Left renal pelvis (tissue), 4 donors: Measurements from ENCODE around the gene TMEM164. TPM values are rescaled to one million over a fixed set of nuclear protein-coding genes. Genes with fewer than 3 reads are reported as not detected.
"Not testable (repeated sequence)": the region's sequence is repeated elsewhere in the genome, so short reads cannot be mapped to it uniquely, and the experiment has no call there.

Experiments used
- DNase-seq, 4 donors: peaks; one replicate each; pipeline ENCODE4 v3.0.0-alpha.2; 2013; ENCODE audit warnings: low read depth in 4 of 4, low spot score in 3 of 4
- polyA plus RNA-seq, 4 donors: library from polyadenylated mRNA; unstranded; fragments of 120-200 nt; gene quantifications; one replicate each; pipeline ENCODE4 v1.2.1, GENCODE V29; 2013; ENCODE audit not compliant: insufficient read length in 4 of 4

TMEM164 gene
- polyA plus RNA-seq, 4 donors, result 12.4 to 41.4 (median 37.9) TPM

DNA sequence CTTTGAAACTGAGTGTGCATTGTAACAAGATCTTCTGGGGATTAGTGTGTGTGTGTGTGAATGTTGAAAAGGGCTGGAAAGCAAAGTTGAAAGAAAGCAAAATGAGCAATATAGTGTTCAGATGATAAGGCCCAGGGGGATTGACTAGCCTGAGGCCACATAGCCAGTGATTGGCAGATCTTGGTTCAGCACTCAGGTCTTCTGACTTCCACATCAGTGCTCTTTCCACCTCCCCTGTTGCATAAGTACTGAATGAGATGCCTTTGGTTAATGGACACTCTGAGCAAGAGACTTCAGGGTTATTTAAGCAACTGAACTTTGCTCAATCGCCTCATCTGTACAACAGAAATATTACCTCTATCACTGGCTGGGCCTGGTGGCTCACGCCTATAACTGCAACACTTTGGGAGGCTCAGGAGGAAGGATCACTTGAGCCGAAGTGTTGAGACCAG is 120.4 kb downstream of the TMEM164 start:
- no peak for DNase-seq

DNA sequence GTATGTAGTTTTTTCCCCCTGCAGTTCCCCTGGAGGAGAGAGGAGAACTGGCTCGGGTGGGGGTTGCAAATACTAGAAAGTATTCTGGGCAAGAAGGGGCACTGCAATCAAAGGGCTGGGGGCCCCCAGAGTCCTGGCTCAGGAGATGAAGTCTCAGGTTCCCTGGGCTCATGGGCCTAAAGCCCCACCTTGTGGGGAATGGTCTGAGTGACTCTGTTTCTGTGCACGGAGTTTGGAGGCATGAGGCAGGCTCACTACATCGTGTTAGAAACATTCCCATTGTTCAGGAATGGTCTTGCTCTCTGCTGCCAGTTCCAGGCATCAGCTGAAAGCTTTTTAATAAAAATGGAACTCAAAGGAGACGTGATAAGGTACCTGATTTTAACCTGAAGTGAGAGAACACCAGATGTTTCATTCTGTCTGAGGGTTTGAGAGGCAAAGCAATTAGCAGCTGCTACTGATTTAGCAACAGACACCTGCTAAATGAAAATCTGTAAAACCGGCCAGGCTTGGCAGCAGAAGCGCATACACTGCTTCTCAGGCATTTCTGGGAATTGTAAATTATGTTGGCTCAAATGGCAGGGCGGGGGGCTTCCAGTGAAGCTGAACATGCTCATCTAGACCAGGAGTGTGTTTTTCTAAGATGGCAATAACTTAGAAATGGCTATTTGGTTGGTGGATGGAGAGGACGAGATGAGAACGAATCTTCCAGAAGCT is 122.7 kb downstream of the TMEM164 start:
- no peak for DNase-seq

DNA sequence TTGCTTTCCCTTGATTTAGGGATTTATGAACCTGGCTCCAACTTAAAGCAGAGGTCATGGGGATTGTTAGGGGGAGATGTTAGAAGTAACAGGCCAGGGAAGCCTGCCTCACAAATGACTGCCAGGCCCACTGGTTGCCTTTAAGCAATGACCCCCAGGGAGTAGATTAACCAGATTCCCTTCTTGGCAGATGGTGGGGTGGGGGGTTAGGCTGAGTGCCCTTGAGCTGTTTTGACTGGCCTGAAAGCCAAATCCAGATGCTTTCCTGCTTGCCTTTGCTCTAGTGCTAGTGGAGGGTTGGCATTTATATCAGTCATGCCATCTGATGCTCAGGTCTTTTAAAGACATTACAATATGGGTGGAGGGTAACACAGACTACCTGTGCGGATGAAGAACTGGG is 128.1 kb downstream of the TMEM164 start:
- DNase-seq, result no peak

DNA sequence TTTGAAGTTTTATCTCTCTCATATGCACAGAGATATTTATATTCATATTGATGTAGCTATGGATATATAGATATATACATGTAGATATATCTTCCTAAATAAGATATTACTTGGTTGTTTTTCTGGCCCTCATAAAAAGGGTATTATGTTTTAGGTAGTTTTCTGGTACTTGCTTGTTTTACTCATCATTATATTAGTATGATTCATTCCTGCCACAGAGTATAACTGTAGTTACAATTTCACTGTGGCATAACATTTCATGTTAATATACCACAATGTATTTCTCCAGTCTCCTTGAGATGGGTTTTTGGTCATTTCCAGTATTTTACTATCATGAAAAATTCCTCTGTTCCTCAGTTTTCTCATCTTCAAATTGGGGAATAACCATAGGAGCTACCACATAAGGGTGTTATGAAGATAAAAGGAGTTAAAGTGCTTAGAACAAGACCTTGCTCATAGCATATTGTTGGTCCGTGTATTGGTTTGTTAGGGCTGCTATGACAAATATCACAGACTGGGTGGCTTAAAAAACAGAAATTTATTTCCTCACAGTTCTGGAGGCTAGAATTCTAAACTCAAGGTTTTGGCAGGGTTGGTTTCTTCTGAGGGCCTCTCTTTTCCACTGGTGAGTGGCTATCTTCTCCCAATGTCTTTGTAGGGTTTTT is 129.7 kb downstream of the TMEM164 start:
- no peak for DNase-seq

DNA sequence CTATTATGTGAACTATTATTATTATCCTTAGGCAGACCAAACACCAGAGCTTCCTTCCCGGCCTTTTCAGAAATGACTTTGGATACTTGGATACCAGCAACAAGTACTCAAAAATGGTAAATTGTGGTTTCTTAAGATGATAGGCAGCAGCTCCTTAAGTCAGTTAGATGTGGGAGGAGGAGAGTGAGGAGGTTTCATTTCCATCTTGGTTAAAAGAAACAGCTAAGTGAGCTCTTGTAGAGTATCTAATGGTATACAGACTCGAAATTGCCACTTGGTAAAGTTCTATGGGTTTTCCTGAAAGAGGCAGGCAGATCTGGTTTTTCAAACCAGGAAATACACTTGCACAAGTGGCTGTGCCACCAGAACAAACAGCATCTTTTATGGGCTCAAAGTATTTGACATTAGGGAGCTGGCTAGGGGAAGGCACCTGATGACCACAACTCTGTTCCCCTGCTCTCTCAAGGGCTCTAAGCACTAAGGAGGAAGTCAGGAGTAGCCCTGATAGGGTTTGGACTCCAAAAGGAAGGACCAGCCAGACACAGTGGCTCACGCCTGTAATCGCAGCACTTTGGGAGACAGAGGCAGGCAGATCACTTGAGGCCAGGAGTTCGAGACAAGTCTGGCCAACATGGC is 130.9 kb downstream of the TMEM164 start:
- DNase-seq, result no peak

DNA sequence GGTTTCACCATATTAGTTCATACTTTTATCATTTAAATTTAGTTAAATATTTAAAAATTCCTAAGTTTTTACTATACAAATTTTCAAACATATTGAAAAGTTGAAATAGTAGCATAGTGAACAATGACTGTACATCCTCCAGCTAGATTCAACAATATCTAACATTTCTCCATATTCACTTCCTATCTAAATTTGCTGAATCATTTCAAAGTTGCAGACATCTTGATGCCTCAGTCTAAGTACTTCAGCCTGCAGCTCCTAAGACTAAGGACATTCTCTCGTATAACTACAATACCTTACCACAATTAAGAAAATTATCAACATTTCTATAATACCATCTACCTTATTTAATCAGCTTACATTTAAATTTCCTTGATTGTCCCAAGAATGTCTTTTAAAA is 132.7 kb downstream of the TMEM164 start:
- DNase-seq, result no peak

DNA sequence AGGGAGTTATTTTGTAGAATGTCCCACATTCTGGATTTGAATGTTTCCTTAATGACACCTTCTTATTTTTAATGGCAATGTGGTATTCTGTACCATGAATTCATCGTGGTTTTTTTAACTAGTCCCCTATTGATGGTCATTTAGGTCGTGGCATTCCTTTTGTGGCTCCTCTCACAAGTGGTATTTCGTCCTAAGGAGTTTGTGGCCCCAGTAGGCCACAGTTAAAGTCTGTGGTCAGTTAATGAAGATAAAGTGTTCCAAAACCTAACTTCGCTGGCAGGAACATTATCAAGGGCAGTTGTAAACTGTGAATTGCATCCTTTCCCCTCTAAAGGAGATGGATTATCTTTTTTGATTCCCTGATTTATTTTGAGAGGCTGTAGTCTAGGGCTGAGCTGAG is 133.2 kb downstream of the TMEM164 start:
- no peak for DNase-seq

DNA sequence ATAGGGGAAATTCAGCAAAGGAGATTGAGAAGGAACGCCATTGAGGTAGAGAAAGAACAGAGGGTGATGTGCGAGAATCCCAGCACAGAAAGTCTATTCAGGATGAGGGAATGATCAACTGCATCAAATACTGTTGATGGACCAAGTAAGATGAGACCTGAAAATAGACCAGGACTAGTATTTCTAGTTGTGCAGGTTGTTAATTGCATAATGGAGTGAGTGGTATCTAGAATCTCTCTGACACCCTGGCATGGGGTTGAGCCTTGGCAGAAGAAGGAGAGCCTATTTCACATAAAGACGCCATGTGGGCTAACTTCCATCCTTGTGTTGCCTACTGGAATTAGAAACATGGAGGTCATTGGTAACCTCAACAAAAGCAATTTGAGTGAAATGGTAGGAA is 135.6 kb downstream of the TMEM164 start:
- DNase-seq, result no peak

DNA sequence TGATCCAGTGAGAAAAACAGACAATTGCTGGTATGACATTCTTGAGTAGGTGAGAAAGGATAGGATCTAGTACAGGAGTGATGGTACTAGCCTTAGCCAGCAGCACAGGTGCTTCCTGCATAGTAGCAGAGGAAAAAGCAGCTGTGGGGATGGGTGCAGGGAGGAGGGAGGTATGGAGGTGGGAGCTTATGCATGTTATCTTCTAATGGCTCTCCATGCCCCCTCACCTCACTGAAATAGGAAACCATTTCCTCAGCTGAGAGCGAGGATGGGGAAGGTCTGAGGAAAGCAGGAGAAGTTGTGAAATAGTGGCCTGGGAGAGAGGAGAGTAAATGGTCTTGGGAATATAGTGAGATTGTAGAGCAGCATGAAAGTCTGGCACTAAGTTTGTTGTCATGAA is 136.3 kb downstream of the TMEM164 start:
- no peak for DNase-seq

DNA sequence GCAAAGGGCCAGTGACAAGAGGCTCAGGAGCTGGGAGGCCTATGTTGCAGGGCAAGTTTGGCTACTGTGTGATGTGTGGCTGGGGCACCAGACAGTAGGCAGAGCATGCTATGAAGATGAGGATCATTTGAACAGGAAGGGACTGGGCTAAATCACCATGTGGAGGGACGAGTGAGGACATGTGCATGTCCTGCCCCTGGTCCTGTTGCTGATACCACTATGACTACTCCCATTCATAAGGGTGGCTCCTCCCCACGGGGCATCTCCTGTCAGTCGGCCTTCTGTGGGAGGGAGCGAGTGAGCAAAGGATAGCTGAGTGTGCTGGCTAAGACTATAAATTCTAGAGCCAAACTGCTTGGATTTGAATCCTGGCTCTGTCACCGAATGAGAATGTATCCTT is 139.2 kb downstream of the TMEM164 start:
- DNase-seq, result no peak

DNA sequence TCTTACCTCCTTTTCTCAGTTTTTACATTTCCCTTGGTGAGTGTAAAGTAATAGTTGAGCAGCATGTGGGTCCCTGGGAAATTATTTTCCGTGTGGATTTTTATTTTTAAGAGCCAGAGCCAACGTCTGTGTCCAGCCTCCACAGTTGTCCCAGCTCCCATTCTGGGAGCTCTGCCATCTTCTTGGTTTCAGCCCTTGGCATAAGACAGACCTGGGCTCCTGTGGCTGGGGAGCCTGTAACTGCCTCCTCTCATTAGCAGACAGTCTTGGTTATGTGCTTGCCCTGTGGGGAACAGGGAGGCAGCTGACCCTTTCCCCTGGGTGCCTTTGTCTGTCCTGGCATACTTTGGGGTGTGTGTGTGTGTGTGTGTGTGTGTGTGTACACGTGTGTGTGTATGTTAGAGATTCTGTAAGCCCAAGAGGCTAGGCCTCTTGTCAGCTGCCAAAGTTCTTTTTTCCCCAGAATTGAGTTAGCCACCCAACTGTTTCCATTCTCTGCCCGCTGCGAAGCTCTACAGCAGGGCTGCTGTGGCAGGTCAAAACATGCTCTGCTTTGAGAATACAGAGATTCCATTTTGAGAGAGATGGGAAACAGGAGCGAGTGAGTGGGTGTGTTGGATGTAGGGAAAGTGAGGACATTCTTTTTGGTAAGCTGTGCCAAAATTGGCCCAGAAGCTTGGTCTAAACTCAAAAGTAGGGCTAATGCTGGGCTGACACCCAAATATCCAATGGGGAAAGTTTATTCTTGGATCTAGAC is 140.7 kb downstream of the TMEM164 start:
- no peak for DNase-seq

DNA sequence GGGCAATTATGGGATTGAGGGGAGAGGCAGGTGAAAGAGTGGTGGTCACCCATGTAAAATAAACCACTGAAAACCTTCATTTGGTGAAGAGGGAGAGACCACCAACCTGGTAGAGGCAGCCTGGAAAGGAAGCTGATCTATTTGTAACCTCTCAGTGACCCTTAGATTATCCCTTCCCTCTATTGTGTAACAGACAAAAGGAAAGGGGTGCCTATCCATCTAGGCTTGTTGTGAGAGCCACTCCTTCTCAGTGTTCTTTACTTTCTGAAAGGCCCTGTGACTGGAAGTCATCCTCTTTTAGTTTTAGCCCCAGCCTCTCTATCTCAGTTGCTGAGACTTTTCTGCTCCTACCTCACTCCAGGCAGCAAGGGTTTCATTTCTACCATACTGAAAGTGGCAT is 142.4 kb downstream of the TMEM164 start:
- DNase-seq, result no peak

DNA sequence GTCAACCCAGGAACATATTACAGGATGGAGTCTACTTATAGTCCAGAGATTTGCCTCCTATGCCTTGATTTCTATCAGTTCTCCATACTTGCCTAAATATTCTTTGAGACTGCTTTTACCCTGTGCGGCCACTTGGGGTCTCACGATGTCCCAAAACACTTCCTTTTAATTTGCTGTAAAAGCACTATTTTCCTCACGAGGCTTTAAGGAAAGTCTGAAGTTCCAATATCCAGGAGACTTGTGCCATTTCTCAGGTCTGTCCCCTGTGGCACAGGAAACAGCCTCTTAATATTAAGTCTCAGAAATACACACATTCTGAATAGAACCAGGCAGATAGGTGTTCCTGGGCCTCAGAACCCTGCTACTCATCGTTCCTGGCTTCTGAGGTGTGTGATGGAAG is 142.9 kb downstream of the TMEM164 start:
- no peak for DNase-seq

DNA sequence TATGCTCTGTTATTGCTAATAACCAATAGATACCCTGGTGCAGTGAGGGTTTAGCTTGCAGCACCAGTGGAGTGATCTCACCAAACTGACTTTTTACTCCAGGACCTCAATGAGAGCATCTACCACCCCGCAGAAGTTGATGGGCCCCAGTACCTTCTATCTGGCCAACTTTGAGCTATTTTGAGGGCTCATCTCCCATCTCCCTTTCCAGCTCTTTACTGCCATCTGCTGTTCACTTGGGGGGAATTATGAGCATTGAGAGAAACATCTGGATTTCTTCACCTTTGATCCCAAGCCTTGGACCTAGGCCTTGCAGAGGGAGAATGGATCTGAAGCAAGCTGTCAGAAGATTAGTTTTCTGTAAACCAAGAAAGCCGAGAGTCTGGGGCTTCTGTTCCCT is 143.6 kb downstream of the TMEM164 start:
- peak in 3 of 4 donors; percentile 18 to 38 (median 29) for DNase-seq

DNA sequence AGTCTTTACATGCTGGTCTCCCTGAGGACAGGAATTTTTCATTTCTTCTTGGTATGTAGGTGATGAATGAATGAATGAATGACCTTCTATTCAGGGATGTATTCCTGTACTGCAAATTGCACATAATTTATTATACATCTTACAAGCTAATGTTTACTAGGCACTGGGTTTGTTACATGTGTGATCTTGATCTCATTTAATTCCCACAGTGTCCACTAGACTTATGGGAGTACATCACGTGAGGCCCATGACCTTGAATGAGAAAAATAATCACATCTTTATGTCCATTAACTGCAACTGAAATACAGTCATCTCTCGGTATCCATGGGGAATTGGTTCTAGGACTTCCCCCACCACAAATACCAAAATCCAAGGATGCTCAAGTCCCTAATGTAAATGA is 150.3 kb downstream of the TMEM164 start:
- DNase-seq, result no peak

DNA sequence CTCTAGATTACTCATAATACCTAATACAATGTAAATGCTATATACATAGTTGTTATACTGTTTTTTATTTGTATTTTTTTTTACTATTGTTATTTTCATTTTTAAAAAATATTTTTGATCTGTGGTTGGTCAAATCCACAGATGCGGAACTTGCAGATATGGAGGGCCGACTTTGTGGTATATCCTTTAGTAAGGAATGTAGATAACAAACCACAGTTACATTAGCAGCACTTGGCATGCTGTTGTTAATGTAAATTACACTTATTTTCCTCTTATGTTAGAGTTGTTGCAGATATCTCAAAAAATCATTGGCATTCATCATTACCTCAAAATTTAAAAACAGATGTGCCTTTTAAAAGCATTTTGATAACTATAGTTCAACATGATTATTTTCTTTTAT is 151.0 kb downstream of the TMEM164 start:
- DNase-seq, result no peak

DNA sequence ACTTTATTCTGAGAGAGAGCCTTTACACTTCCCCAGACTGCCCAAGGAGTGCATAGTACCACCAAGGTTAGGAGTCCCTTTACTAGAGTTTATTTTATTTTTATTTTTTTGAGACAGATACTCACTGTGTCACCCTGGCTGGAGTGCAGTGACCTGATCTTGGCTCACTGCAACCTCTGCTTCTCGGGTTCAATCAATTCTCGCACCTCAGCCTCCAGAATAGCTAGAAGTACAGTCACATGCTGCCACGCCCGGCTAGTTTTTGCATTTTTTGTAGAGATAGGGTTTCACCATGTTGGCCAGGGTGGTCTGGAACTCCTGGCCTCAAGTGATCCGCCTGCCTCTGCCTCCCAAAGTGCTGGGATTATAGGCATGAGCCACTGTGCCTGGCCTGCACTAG is 151.4 kb downstream of the TMEM164 start:
- not testable (repeated sequence) for DNase-seq

DNA sequence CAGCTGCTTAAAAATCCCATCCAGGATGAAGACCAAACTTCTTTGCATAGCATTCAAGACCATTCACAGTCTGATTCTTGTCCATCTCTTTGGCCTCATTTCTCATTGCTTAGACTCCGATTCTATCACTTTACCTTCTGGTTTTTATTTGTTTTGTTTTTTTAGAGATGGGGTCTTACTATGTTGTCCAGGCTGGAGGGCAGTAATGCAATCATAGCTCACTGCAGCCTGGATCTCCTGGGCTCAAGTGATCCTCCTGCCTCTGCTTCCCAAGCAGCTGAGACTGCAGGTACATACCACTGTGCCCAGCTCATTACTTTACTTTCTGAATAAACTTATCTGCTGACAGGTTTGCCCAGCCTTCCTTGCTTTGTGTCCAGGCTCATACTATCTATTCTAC is 152.8 kb downstream of the TMEM164 start:
- no peak for DNase-seq

DNA sequence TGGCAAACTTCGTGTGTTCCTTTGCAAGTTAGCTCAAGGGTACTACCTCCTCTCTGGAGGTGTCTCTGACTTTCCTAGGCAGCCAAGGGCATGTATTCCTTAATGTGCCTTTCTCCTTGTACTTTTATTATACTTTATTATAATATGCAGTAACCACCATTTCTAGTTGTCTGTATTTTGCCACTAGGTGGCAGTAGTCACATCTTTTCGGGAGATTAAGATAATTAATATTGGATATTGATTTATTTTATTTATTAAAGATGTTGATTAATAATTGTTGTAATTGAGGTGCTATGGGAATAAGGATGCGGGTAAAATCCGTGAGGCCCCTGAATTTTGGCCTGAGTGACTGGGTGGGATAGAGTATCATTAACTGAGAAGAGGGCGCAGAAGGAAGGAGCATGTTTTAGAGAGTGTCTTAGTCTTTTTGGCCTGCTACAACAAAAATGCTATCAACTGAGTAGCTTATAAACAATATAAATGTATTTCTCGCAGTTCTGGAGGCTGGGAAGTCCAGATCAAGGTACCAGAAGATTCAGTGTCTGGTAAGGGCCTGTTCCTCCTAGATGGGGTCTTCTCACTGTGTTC is 153.3 kb downstream of the TMEM164 start:
- DNase-seq, result no peak

DNA sequence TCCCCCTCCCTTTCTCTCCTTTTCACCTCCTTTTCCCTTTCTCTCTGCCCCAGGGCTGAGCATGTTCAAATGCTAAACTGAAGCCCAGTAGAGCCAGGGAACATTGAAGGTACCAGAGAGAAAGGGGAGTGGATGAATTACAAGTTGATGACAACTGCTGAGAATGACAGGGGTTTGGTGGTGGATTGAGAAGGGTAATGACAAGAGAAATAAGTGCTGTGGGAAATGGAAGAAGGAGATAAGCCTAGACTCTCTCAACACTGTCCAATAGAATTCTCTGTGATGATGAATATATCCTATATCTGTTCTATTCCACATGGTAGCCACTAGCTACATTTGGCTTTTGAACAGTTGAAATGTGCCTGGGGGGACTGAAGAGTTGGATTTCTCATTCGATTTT is 154.5 kb downstream of the TMEM164 start:
- DNase-seq, result no peak

DNA sequence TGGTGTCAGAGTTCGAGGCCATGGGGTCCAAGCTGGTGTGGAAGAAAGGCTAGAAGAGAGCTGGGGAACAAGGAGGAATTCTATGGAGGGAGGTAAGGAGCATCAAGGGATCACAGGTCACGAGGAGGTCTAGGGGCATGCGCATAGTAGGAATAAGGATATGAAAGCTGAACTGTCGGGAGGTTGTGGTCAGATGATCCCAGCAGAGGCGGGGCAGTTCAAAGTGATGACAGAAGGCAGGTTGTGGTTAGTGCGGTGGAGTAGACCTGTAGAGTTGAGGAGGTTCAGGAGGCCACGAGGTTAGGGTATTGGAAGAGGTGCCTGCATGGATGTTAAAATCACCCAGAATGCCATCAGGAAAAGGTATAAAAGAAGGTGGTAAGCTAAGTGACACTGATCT is 156.3 kb downstream of the TMEM164 start:
- no peak for DNase-seq
